GM06990 (cell line): ENCODE measurements around the gene PKDREJ.

Source experiments
- DNase-seq: peaks from one replicate; pipeline ENCODE4 v3.0.0-alpha.2; 2011; ENCODE audit not compliant: insufficient read length; ENCODE audit errors: extremely low read depth
- H3K27me3 ChIP-seq: replicated peaks from 2 replicates; pipeline ENCODE4 v1.6.0; 2011; ENCODE audit warnings: low read length; ENCODE audit not compliant: control insufficient read depth, insufficient read depth
- H3K36me3 ChIP-seq: 2 replicates; pipeline ENCODE4 v1.5.1; 2011; ENCODE audit warnings: low read length; ENCODE audit not compliant: control insufficient read depth, insufficient read depth
- H3K4me3 ChIP-seq: replicated peaks from 2 replicates; pipeline ENCODE4 v1.5.1; 2011; ENCODE audit warnings: low read depth, mild to moderate bottlenecking, control low read depth, low read length
- CTCF ChIP-seq: IDR thresholded peaks from 2 replicates; pipeline ENCODE4 v1.5.1; 2011; ENCODE audit warnings: low read length, control low read depth, mild to moderate bottlenecking, inconsistent platforms; ENCODE audit not compliant: insufficient read depth, poor library complexity, severe bottlenecking

The PKDREJ gene

GRCh38 chr22:46213052-46213451 is 50.1 kb downstream of the PKDREJ start:
- no peak for TF ChIP-seq CTCF
- no peak for DNase-seq
- Histone ChIP-seq H3K27me3 (no peaks in the 10 kb centered on the region), H3K36me3 (peaks cover 8% of the 10 kb centered on the region), H3K4me3 (no peak overlapping the region)

GRCh38 chr22:46212195-46212594 is 50.9 kb downstream of the PKDREJ start:
- DNase-seq, result no peak
- Histone ChIP-seq H3K36me3 (peaks cover 7% of the 10 kb centered on the region), H3K27me3 (no peaks in the 10 kb centered on the region), H3K4me3 (no peak overlapping the region)
- TF ChIP-seq CTCF, result no peak

- Histone ChIP-seq H3K36me3 (no peaks in the 10 kb centered on the region; the same call in 1 of the 2 replicates), H3K27me3 (no peaks in the 10 kb centered on the region), H3K4me3 (no peak overlapping the region)
- TF ChIP-seq CTCF, result no peak
- DNase-seq, result no peak
Observed at GRCh38 chr22:46209262-46209661, 53.9 kb downstream of the PKDREJ start.
